Calu3 (cell line): ENCODE results near the gene TAGAP. TPM values are rescaled to one million over a fixed set of nuclear protein-coding genes. Genes with fewer than 3 reads are reported as not detected.

Experiments
- BruUV-seq: library from RNA; stranded (reverse); fragments of 400-500 nt; replicated peaks from 2 replicates; lab custom pipeline; 2021; lab: Mats Ljungman, UMichigan
- CTCF ChIA-PET: fragments of 300-600 bp; sonication (Branson Sonifier 250); formaldehyde crosslinking; loops from one replicate; lab custom pipeline; 2022; ENCODE audit warnings: antibody characterized with exemption; lab: Charles Lee
- DNase-seq: peaks from one replicate; pipeline ENCODE4 v3.0.0; 2022
- H3K27ac Mint-ChIP-seq: one replicate; pipeline ENCODE4 v1.8.0; 2022; ENCODE audit warnings: mixed read lengths; ENCODE audit not compliant: unreplicated experiment
- H3K27me3 Mint-ChIP-seq: one replicate; pipeline ENCODE4 v1.8.0; 2022; ENCODE audit warnings: mixed read lengths; ENCODE audit not compliant: unreplicated experiment
- H3K36me3 Mint-ChIP-seq: one replicate; pipeline ENCODE4 v1.8.0; 2022; ENCODE audit warnings: mild to moderate bottlenecking, moderate library complexity, mixed read lengths; ENCODE audit not compliant: insufficient read depth, unreplicated experiment
- H3K4me1 Mint-ChIP-seq: one replicate; pipeline ENCODE4 v1.8.0; 2022; ENCODE audit warnings: mild to moderate bottlenecking, low read depth, mixed read lengths; ENCODE audit not compliant: unreplicated experiment
- H3K4me3 Mint-ChIP-seq: one replicate; pipeline ENCODE4 v1.8.0; 2022; ENCODE audit warnings: mild to moderate bottlenecking, low read depth, moderate library complexity, mixed read lengths; ENCODE audit not compliant: unreplicated experiment
- H3K9me3 Mint-ChIP-seq: one replicate; pipeline ENCODE4 v1.8.0; 2022; ENCODE audit warnings: low read depth, mixed read lengths; ENCODE audit not compliant: unreplicated experiment
- CTCF ChIP-seq: fragments of 200-600 bp; IDR thresholded peaks from one replicate; pipeline ENCODE4 v1.8.0; 2022; ENCODE audit warnings: antibody characterized with exemption; ENCODE audit not compliant: unreplicated experiment
- intact Hi-C: fragments of 100-400 bp; cut with micrococcal nuclease; formaldehyde crosslinking; loops from one replicate; pipeline ENCODE4 v1.10.0; 2022; ENCODE audit not compliant: unreplicated experiment
- total RNA-seq: library from RNA; stranded (reverse); gene quantifications from 2 replicates; pipeline ENCODE4 v1.2.3, GENCODE V29; 2022

Gene TAGAP
- total RNA-seq, 1 experiment from 2014 or later: 0.17 TPM

GRCh38 chr6:159056899-159057298 is 12.1 kb upstream of the TAGAP start:
- Mint-ChIP-seq H3K4me3 (no peak overlapping the region), H3K9me3 (no peaks in the 10 kb centered on the region), H3K27ac (no peak overlapping the region), H3K36me3 (no peaks in the 10 kb centered on the region), H3K27me3 (peaks cover 93% of the 10 kb centered on the region), H3K4me1 (no peaks in the 10 kb centered on the region)
- CTCF ChIA-PET: no interaction called here
- DNase-seq: no peak
- TF ChIP-seq CTCF: no peak
- no TSS peak for BruUV-seq
- intact Hi-C loops: no loop called here

- Mint-ChIP-seq H3K27me3 (peaks cover 90% of the 10 kb centered on the region), H3K4me1 (no peaks in the 10 kb centered on the region), H3K27ac (no peak overlapping the region), H3K4me3 (no peak overlapping the region), H3K36me3 (no peaks in the 10 kb centered on the region), H3K9me3 (no peaks in the 10 kb centered on the region)
- TF ChIP-seq CTCF: no peak
- no TSS peak for BruUV-seq
- DNase-seq: no peak
- intact Hi-C loops: no loop called here
- CTCF ChIA-PET: interaction anchor here (0.5 kb wide), 1 partner anchor 539 kb away, joined by 5 read pairs; no protein-coding TSS in a partner anchor
These were observed 11.6 kb upstream of the TAGAP start for GRCh38 chr6:159056432-159056831.

GRCh38 chr6:159056003-159056402 is 11.2 kb upstream of the TAGAP start:
- no peak for TF ChIP-seq CTCF
- Mint-ChIP-seq H3K9me3 (no peaks in the 10 kb centered on the region), H3K27ac (no peak overlapping the region), H3K4me1 (no peaks in the 10 kb centered on the region), H3K36me3 (no peaks in the 10 kb centered on the region), H3K4me3 (no peak overlapping the region), H3K27me3 (peaks cover 85% of the 10 kb centered on the region)
- no TSS peak for BruUV-seq
- no peak for DNase-seq
- intact Hi-C loops: no loop called here
- CTCF ChIA-PET: interaction anchor here (0.5 kb wide), 1 partner anchor 539 kb away, joined by 5 read pairs; no protein-coding TSS in a partner anchor

- no peak for TF ChIP-seq CTCF
- H3K4me3 Mint-ChIP-seq: no peak overlapping the region
- no peaks in the 10 kb centered on the region for H3K4me1 Mint-ChIP-seq
- no peak overlapping the region for H3K27ac Mint-ChIP-seq
- H3K9me3 Mint-ChIP-seq: no peaks in the 10 kb centered on the region
- BruUV-seq: no TSS peak
- peaks cover 67% of the 10 kb centered on the region for H3K27me3 Mint-ChIP-seq
- intact Hi-C loops: no loop called here
- CTCF ChIA-PET: no interaction called here
- no peak for DNase-seq
- no peaks in the 10 kb centered on the region for H3K36me3 Mint-ChIP-seq
These were observed 9.1 kb upstream of the TAGAP start for GRCh38 chr6:159053781-159054398.
